Mesendoderm (in vitro differentiated cells): Measurements from ENCODE around the gene SPATS1.
A peak's percentile ranks its signal among the peaks of the same experiment; 100 is the strongest.

ENCODE experiments used
- DNase-seq: peaks from one replicate; pipeline ENCODE4 v3.0.0; 2013
- H2AK5ac ChIP-seq: 2 replicates; pipeline ENCODE4 v1.6.1; 2013; ENCODE audit warnings: low read length, inconsistent platforms
- H2BK120ac ChIP-seq: 2 replicates; pipeline ENCODE4 v1.6.1; 2013; ENCODE audit warnings: low read depth, mild to moderate bottlenecking, low read length, moderate library complexity, mixed read lengths
- H2BK15ac ChIP-seq: replicated peaks from 2 replicates; pipeline ENCODE4 v1.6.1; 2013; ENCODE audit warnings: low read depth, mild to moderate bottlenecking, moderate library complexity
- H2BK5ac ChIP-seq: 2 replicates; pipeline ENCODE4 v1.6.1; 2013; ENCODE audit warnings: low read length, inconsistent platforms
- H3K18ac ChIP-seq: 2 replicates; pipeline ENCODE4 v1.6.1; 2013; ENCODE audit warnings: mild to moderate bottlenecking, low read length, mixed read lengths
- H3K23ac ChIP-seq: one replicate; pipeline ENCODE4 v1.6.1; 2013; ENCODE audit warnings: low read length
- H3K27ac ChIP-seq: 2 replicates; pipeline ENCODE4 v1.5.1; 2013; ENCODE audit warnings: low read depth, mild to moderate bottlenecking, inconsistent platforms, low read length, moderate library complexity
- H3K27me3 ChIP-seq: 2 replicates; pipeline ENCODE4 v1.6.1; 2013; ENCODE audit warnings: low read length, control low read depth, mild to moderate bottlenecking, inconsistent platforms; ENCODE audit not compliant: insufficient read depth, poor library complexity
- H3K36me3 ChIP-seq: 2 replicates; pipeline ENCODE4 v1.6.1; 2013; ENCODE audit warnings: low read length, inconsistent platforms; ENCODE audit not compliant: control insufficient read depth, insufficient read depth
- H3K4ac ChIP-seq: one replicate; pipeline ENCODE4 v1.6.1; 2013; ENCODE audit warnings: low read depth, mild to moderate bottlenecking, low read length, moderate library complexity
- H3K4me1 ChIP-seq: 2 replicates; pipeline ENCODE4 v1.6.1; 2013; ENCODE audit warnings: low read depth, low read length, inconsistent platforms; ENCODE audit not compliant: control insufficient read depth
- H3K4me2 ChIP-seq: 2 replicates; pipeline ENCODE4 v1.6.1; 2013; ENCODE audit warnings: low read length
- H3K4me3 ChIP-seq: 2 replicates; pipeline ENCODE4 v1.5.1; 2013; ENCODE audit warnings: mild to moderate bottlenecking, low read length
- H3K56ac ChIP-seq: one replicate; pipeline ENCODE4 v1.6.1; 2013; ENCODE audit warnings: low read length
- H3K79me1 ChIP-seq: 2 replicates; pipeline ENCODE4 v1.6.1; 2013; ENCODE audit warnings: low read length, inconsistent platforms
- H3K79me2 ChIP-seq: 2 replicates; pipeline ENCODE4 v1.6.1; 2013; ENCODE audit warnings: mild to moderate bottlenecking, low read length; ENCODE audit not compliant: control insufficient read depth, insufficient read depth
- H3K9ac ChIP-seq: 2 replicates; pipeline ENCODE4 v1.6.1; 2013; ENCODE audit warnings: low read length, inconsistent platforms
- H4K5ac ChIP-seq: one replicate; pipeline ENCODE4 v1.6.1; 2013; ENCODE audit warnings: low read length
- H4K8ac ChIP-seq: one replicate; pipeline ENCODE4 v1.6.1; 2013; ENCODE audit warnings: low read depth, mild to moderate bottlenecking, control low read depth, low read length, moderate library complexity
- WGBS: extraction: QIAGEN DNeasy Blood & Tissue Kit; methylation state at CpG from one replicate; pipeline ENCODE4 v1.1.7; 2013; ENCODE audit warnings: low lambda C conversion rate, missing lambda C conversion rate; ENCODE audit not compliant: insufficient coverage; ENCODE audit errors: extremely low coverage; 5-methylcytosine and 5-hydroxymethylcytosine counted together

SPATS1 gene

GRCh38 chr6:44302856-44303255, 39.6 kb upstream of the SPATS1 start:
- WGBS: no CpG with 5 or more reads among the region's 12 CpGs
- no peak overlapping the region for H2BK15ac ChIP-seq
- no peak overlapping the region for H3K9ac ChIP-seq
- no peak overlapping the region for H3K27ac ChIP-seq
- no peak overlapping the region for H2BK120ac ChIP-seq
- H2AK5ac ChIP-seq: no peak overlapping the region
- H3K4me3 ChIP-seq: no peak overlapping the region
- H3K4ac ChIP-seq: no peak overlapping the region
- no peak overlapping the region for H3K4me2 ChIP-seq
- H3K18ac ChIP-seq: no peak overlapping the region
- H3K27me3 ChIP-seq: no peaks in the 10 kb centered on the region
- H3K23ac ChIP-seq: no peak overlapping the region
- no peak overlapping the region for H2BK5ac ChIP-seq
- no peak for DNase-seq
- no peaks in the 10 kb centered on the region for H3K79me2 ChIP-seq
- H4K8ac ChIP-seq: no peak overlapping the region
- peaks cover 2% of the 10 kb centered on the region for H3K4me1 ChIP-seq
- no peaks in the 10 kb centered on the region for H3K79me1 ChIP-seq
- peaks cover 24% of the 10 kb centered on the region for H3K36me3 ChIP-seq
- H3K56ac ChIP-seq: no peak overlapping the region
- H4K5ac ChIP-seq: no peak overlapping the region

GRCh38 chr6:44303842-44304241, 38.6 kb upstream of the SPATS1 start:
- Histone ChIP-seq H3K18ac (no peak overlapping the region), H4K5ac (no peak overlapping the region), H3K9ac (no peak overlapping the region), H3K27me3 (no peaks in the 10 kb centered on the region), H3K23ac (no peak overlapping the region), H3K4me1 (peaks cover 2% of the 10 kb centered on the region), H3K4ac (no peak overlapping the region), H3K56ac (no peak overlapping the region), H3K36me3 (peaks cover 24% of the 10 kb centered on the region), H4K8ac (no peak overlapping the region), H2BK5ac (no peak overlapping the region), H3K4me3 (no peak overlapping the region), H2BK15ac (no peak overlapping the region), H2BK120ac (no peak overlapping the region), H3K79me1 (no peaks in the 10 kb centered on the region), H3K79me2 (no peaks in the 10 kb centered on the region), H3K27ac (no peak overlapping the region), H3K4me2 (no peak overlapping the region), H2AK5ac (no peak overlapping the region)
- no CpG with 5 or more reads among the region's 6 CpGs for WGBS
- DNase-seq: no peak

- WGBS: no CpG with 5 or more reads among the region's 25 CpGs
- no peaks in the 10 kb centered on the region for H3K79me1 ChIP-seq
- no peak overlapping the region for H3K4ac ChIP-seq
- peaks cover 24% of the 10 kb centered on the region for H3K36me3 ChIP-seq
- no peak overlapping the region for H3K4me3 ChIP-seq
- H4K8ac ChIP-seq: no peak overlapping the region
- no peak overlapping the region for H3K23ac ChIP-seq
- no peaks in the 10 kb centered on the region for H3K79me2 ChIP-seq
- no peak overlapping the region for H2BK15ac ChIP-seq
- no peaks in the 10 kb centered on the region for H3K27me3 ChIP-seq
- H3K4me2 ChIP-seq: no peak overlapping the region
- peak overlapping the region; percentile 12 for H3K56ac ChIP-seq
- no peak overlapping the region for H4K5ac ChIP-seq
- no peak overlapping the region for H2AK5ac ChIP-seq
- no peak overlapping the region for H3K9ac ChIP-seq
- H2BK120ac ChIP-seq: no peak overlapping the region
- DNase-seq: peak; percentile 70
- H3K4me1 ChIP-seq: peaks cover 2% of the 10 kb centered on the region
- H3K27ac ChIP-seq: no peak overlapping the region
- no peak overlapping the region for H2BK5ac ChIP-seq
- H3K18ac ChIP-seq: no peak overlapping the region
Observed at GRCh38 chr6:44304282-44305199, 37.9 kb upstream of the SPATS1 start.

- H3K4me1 ChIP-seq: peaks cover 2% of the 10 kb centered on the region
- H3K23ac ChIP-seq: no peak overlapping the region
- peak; percentile 64 for DNase-seq
- H4K5ac ChIP-seq: no peak overlapping the region
- H3K27ac ChIP-seq: no peak overlapping the region
- no peak overlapping the region for H2BK15ac ChIP-seq
- H3K79me2 ChIP-seq: no peaks in the 10 kb centered on the region
- no peak overlapping the region for H3K4me2 ChIP-seq
- no peak overlapping the region for H3K9ac ChIP-seq
- no peak overlapping the region for H2BK120ac ChIP-seq
- H4K8ac ChIP-seq: no peak overlapping the region
- H3K4me3 ChIP-seq: no peak overlapping the region
- H3K27me3 ChIP-seq: no peaks in the 10 kb centered on the region
- no peak overlapping the region for H3K4ac ChIP-seq
- WGBS: no CpG with 5 or more reads among the region's 5 CpGs
- peaks cover 26% of the 10 kb centered on the region for H3K36me3 ChIP-seq
- H2AK5ac ChIP-seq: no peak overlapping the region
- H3K79me1 ChIP-seq: no peaks in the 10 kb centered on the region
- H3K56ac ChIP-seq: peak overlapping the region; percentile 12
- H3K18ac ChIP-seq: no peak overlapping the region
- no peak overlapping the region for H2BK5ac ChIP-seq
Observed at GRCh38 chr6:44305200-44305725, 37.2 kb upstream of the SPATS1 start.

- DNase-seq: no peak
- no peak overlapping the region for H3K18ac ChIP-seq
- H2AK5ac ChIP-seq: no peak overlapping the region
- H3K4ac ChIP-seq: no peak overlapping the region
- H3K56ac ChIP-seq: no peak overlapping the region
- no peak overlapping the region for H2BK120ac ChIP-seq
- H3K23ac ChIP-seq: no peak overlapping the region
- WGBS: no CpG with 5 or more reads among the region's 8 CpGs
- H3K79me1 ChIP-seq: peaks cover 3% of the 10 kb centered on the region
- no peak overlapping the region for H4K5ac ChIP-seq
- H3K9ac ChIP-seq: no peak overlapping the region
- H3K27ac ChIP-seq: no peak overlapping the region
- H3K4me3 ChIP-seq: no peak overlapping the region
- H3K27me3 ChIP-seq: no peaks in the 10 kb centered on the region
- H2BK5ac ChIP-seq: no peak overlapping the region
- H3K4me1 ChIP-seq: peaks cover 2% of the 10 kb centered on the region
- H3K4me2 ChIP-seq: no peak overlapping the region
- peaks cover 22% of the 10 kb centered on the region for H3K36me3 ChIP-seq
- H3K79me2 ChIP-seq: no peaks in the 10 kb centered on the region
- no peak overlapping the region for H4K8ac ChIP-seq
- no peak overlapping the region for H2BK15ac ChIP-seq
Observed at GRCh38 chr6:44306710-44307109, 35.7 kb upstream of the SPATS1 start.
